ENCODE measurements around the gene SAP30BP.
A peak's percentile ranks its signal among the peaks of the same experiment; 100 is the strongest.

SAP30BP gene

GRCh38 chr17:75652341-75652740 lies 14.8 kb upstream of the SAP30BP start:
- no peak for ATAC-seq
- TF ChIP-seq RARB (CRISPR knock-in tag; IDR thresholded peaks at IDR 0.05) (no peak), ZNF8 (CRISPR knock-in tag; IDR thresholded peaks at IDR 0.05) (no peak)

DNA sequence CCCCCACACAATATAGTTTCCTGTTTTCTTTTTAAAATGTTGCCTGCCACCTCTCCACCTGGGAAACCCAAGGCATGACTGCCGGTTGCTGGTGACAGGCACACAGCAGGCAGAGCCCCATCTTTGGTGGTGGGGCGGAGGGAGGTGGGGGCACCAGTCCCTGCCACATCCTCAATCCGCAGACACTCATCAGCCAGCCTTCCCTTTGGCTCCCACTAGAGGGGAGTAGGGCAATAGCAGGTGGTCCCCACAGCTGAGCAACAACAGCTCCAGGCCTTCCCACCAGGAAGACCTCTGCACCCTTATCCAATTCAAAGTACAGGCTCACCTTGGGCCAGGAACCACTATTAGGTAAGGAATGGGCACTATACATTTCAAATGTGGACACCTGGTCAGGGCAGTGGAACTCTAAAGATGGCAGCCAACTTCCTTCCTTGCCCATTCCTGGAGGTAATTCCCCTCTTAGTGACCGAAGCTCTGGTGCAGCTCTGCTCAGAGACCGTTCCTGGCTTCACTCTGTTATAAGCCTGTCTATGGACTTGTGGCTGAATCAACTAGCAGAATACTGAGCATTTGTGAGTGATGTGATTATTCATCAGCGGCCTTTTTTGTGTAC lies 14.1 kb upstream of the SAP30BP start:
- no peak for TF ChIP-seq ISL1 (CRISPR knock-in tag; IDR thresholded peaks at IDR 0.05)
- no peak for TF ChIP-seq PATZ1 (CRISPR knock-in tag; IDR thresholded peaks at IDR 0.05; ENCODE audit: borderline replicate concordance)
- TF ChIP-seq TOX (CRISPR knock-in tag; IDR thresholded peaks at IDR 0.05; ENCODE audit: borderline replicate concordance) = no peak
- TF ChIP-seq SNAI2 (CRISPR knock-in tag; IDR thresholded peaks at IDR 0.05) = no peak
- TF ChIP-seq GLIS3 (CRISPR knock-in tag; IDR thresholded peaks at IDR 0.05) = no peak
- TF ChIP-seq ZC3H10 (CRISPR knock-in tag; IDR thresholded peaks at IDR 0.05) = no peak
- TF ChIP-seq PPARA (CRISPR knock-in tag; IDR thresholded peaks at IDR 0.05; ENCODE audit: borderline replicate concordance) = no peak
- TF ChIP-seq ZNF8 (CRISPR knock-in tag; IDR thresholded peaks at IDR 0.05) = no peak
- peak; percentile 93 for ATAC-seq

- ATAC-seq = peak; percentile 55
- no peak for TF ChIP-seq ZNF8 (CRISPR knock-in tag; IDR thresholded peaks at IDR 0.05)
- TF ChIP-seq ARNTL (CRISPR knock-in tag; IDR thresholded peaks at IDR 0.05; ENCODE audit: borderline replicate concordance, low read depth) = no peak
- no peak for TF ChIP-seq TCF4 (CRISPR knock-in tag; IDR thresholded peaks at IDR 0.05; ENCODE audit: borderline replicate concordance)
- TF ChIP-seq ZC3H10 (CRISPR knock-in tag; IDR thresholded peaks at IDR 0.05) = no peak
- no peak for TF ChIP-seq ZNF70 (CRISPR knock-in tag; IDR thresholded peaks at IDR 0.05)
- TF ChIP-seq PATZ1 (CRISPR knock-in tag; IDR thresholded peaks at IDR 0.05; ENCODE audit: borderline replicate concordance) = no peak
- TF ChIP-seq ZNF565 (CRISPR knock-in tag; conservative IDR thresholded peaks at IDR 0.05; ENCODE audit: low read depth) = no peak
- TF ChIP-seq BACH2 (CRISPR knock-in tag; IDR thresholded peaks at IDR 0.05; ENCODE audit: borderline replicate concordance) = no peak
- TF ChIP-seq ESRRG (CRISPR knock-in tag; IDR thresholded peaks at IDR 0.05) = no peak
- TF ChIP-seq, protein P1, sequence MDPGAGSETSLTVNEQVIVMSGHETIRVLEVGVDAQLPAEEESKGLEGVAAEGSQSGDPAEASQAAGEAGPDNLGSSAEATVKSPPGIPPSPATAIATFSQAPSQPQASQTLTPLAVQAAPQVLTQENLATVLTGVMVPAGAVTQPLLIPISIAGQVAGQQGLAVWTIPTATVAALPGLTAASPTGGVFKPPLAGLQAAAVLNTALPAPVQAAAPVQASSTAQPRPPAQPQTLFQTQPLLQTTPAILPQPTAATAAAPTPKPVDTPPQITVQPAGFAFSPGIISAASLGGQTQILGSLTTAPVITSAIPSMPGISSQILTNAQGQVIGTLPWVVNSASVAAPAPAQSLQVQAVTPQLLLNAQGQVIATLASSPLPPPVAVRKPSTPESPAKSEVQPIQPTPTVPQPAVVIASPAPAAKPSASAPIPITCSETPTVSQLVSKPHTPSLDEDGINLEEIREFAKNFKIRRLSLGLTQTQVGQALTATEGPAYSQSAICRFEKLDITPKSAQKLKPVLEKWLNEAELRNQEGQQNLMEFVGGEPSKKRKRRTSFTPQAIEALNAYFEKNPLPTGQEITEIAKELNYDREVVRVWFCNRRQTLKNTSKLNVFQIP (CRISPR knock-in tag; IDR thresholded peaks at IDR 0.05; ENCODE audit: borderline replicate concordance, low read depth) = no peak
- no peak for TF ChIP-seq SNAI2 (CRISPR knock-in tag; IDR thresholded peaks at IDR 0.05)
- TF ChIP-seq, protein P2, sequence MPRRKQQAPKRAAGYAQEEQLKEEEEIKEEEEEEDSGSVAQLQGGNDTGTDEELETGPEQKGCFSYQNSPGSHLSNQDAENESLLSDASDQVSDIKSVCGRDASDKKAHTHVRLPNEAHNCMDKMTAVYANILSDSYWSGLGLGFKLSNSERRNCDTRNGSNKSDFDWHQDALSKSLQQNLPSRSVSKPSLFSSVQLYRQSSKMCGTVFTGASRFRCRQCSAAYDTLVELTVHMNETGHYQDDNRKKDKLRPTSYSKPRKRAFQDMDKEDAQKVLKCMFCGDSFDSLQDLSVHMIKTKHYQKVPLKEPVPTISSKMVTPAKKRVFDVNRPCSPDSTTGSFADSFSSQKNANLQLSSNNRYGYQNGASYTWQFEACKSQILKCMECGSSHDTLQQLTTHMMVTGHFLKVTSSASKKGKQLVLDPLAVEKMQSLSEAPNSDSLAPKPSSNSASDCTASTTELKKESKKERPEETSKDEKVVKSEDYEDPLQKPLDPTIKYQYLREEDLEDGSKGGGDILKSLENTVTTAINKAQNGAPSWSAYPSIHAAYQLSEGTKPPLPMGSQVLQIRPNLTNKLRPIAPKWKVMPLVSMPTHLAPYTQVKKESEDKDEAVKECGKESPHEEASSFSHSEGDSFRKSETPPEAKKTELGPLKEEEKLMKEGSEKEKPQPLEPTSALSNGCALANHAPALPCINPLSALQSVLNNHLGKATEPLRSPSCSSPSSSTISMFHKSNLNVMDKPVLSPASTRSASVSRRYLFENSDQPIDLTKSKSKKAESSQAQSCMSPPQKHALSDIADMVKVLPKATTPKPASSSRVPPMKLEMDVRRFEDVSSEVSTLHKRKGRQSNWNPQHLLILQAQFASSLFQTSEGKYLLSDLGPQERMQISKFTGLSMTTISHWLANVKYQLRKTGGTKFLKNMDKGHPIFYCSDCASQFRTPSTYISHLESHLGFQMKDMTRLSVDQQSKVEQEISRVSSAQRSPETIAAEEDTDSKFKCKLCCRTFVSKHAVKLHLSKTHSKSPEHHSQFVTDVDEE (CRISPR knock-in tag; IDR thresholded peaks at IDR 0.05) = no peak
- no peak for TF ChIP-seq OSR1 (CRISPR knock-in tag; IDR thresholded peaks at IDR 0.05)
- no peak for TF ChIP-seq TOX (CRISPR knock-in tag; IDR thresholded peaks at IDR 0.05; ENCODE audit: borderline replicate concordance)
- no peak for TF ChIP-seq GLIS3 (CRISPR knock-in tag; IDR thresholded peaks at IDR 0.05)
- TF ChIP-seq PPARA (CRISPR knock-in tag; IDR thresholded peaks at IDR 0.05; ENCODE audit: borderline replicate concordance) = no peak
Measured at GRCh38 chr17:75654176-75654575, 13.0 kb upstream of the SAP30BP start.

DNA sequence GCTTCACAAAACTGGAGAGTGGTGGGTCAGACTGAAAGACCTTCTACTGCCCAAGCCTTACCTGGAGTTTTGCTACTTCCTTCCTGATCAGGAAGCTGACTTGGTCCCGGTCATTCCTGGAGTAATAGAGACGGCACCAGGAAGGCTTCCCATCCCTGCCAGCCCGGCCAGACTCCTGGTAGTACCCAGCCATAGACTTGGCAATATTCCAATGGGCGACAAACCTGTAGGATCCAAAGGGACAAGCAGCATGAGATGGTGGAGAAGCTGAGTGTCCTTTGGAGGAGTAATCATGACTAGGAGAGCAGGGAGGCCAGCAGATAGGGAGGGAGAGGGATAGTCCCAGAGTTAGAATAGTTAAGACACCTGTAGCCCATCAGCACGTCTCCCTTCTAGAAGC lies 8.9 kb upstream of the SAP30BP start:
- ATAC-seq = no peak
- no peak for TF ChIP-seq OSR1 (CRISPR knock-in tag; IDR thresholded peaks at IDR 0.05)
- no peak for TF ChIP-seq TOX (CRISPR knock-in tag; IDR thresholded peaks at IDR 0.05; ENCODE audit: borderline replicate concordance)
- no peak for TF ChIP-seq SNAI2 (CRISPR knock-in tag; IDR thresholded peaks at IDR 0.05)
- TF ChIP-seq ISL1 (CRISPR knock-in tag; IDR thresholded peaks at IDR 0.05) = no peak
- no peak for TF ChIP-seq CSDC2 (CRISPR knock-in tag; IDR thresholded peaks at IDR 0.05)
- no peak for TF ChIP-seq CSRNP3 (CRISPR knock-in tag; IDR thresholded peaks at IDR 0.05)
- TF ChIP-seq, protein P3, sequence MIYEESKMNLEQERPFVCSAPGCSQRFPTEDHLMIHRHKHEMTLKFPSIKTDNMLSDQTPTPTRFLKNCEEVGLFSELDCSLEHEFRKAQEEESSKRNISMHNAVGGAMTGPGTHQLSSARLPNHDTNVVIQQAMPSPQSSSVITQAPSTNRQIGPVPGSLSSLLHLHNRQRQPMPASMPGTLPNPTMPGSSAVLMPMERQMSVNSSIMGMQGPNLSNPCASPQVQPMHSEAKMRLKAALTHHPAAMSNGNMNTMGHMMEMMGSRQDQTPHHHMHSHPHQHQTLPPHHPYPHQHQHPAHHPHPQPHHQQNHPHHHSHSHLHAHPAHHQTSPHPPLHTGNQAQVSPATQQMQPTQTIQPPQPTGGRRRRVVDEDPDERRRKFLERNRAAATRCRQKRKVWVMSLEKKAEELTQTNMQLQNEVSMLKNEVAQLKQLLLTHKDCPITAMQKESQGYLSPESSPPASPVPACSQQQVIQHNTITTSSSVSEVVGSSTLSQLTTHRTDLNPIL (CRISPR knock-in tag; IDR thresholded peaks at IDR 0.05; ENCODE audit: low read depth) = no peak
- TF ChIP-seq RARB (CRISPR knock-in tag; IDR thresholded peaks at IDR 0.05) = no peak
- TF ChIP-seq BACH2 (CRISPR knock-in tag; IDR thresholded peaks at IDR 0.05; ENCODE audit: borderline replicate concordance) = no peak
- TF ChIP-seq PATZ1 (CRISPR knock-in tag; IDR thresholded peaks at IDR 0.05; ENCODE audit: borderline replicate concordance) = no peak
- TF ChIP-seq ZFP3 (CRISPR knock-in tag; IDR thresholded peaks at IDR 0.05) = no peak
- no peak for TF ChIP-seq PPARA (CRISPR knock-in tag; IDR thresholded peaks at IDR 0.05; ENCODE audit: borderline replicate concordance)
- no peak for TF ChIP-seq ZNF70 (CRISPR knock-in tag; IDR thresholded peaks at IDR 0.05)
